NCI-H146 (cell line): ENCODE measurements around the gene WDR43.

Source experiments
- DNase-seq: peaks from one replicate; lab custom pipeline; 2025; lab: John Stamatoyannopoulos, UW

The WDR43 gene

GRCh38 chr2:28908172-28908571 lies 13.7 kb downstream of the WDR43 start:
- DNase-seq: no peak

DNA sequence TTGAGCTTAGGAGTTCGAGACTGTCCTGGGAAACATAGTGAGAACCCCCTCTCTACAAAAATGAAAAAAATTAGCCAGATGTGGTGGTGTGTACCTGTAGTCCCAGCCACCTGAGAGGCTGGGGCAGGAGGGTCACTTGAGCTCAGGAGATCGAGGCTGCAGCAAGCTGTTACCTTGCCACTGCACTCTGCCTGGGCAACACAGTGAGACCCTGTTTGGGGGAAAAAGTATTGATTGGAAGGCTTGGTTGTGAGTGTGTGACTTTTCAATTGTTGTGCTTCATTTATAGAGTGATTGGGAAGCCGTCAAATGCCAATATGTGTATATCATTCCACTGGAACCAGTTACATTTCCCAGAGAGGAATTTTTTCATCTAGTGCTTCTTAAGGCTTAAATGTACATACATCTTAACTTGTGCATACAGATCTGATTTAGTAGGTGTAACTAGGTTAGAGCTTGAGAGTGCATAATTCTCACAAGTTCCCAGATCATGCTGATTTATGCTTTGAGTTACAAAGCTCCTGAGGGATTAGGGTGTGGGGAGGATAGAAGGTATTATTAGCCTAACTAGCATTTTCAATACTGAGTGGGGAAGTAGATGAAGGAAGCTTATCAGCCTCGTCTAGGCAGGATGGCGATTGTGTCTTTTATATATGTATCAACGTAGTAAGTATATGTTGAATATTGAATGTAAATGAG lies 15.3 kb downstream of the WDR43 start:
- no peak for DNase-seq

DNA sequence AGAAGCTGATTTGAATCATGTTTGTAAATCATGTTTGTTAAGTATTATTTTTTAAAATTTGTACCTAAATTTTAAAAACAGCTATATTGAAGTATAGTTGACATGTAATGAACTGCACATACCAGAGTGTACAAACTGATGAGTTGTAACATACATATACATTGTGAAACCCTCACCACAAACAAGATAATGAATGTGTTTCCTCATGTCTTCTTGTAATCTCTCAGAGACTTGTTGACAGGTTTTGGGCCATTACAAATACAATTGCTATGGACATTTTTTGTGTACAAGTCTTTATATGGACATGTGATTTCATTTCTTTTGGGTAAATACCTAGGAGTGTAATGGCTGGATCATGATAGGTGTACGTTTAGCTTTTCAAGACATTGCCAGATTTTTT lies 21.5 kb downstream of the WDR43 start:
- DNase-seq: no peak

DNA sequence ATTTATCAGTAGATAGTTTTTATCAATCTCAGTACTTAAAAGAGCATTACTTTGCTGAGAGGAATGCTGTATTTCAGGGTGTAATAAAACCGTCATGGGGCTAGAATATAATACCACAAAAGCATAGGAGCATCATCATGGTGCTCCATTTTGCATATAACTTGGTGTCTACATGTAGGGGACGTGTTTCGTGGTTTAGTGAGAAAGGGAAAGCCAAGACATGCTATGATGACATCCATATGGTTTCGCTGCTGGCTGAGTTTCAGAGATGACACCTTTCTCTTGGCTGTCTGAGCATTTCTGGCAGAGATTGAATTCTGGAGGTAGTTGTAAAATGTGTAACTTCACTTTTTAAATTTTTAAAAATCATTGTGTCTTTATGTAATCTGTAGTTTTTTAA lies 32.4 kb downstream of the WDR43 start:
- no peak for DNase-seq

DNA sequence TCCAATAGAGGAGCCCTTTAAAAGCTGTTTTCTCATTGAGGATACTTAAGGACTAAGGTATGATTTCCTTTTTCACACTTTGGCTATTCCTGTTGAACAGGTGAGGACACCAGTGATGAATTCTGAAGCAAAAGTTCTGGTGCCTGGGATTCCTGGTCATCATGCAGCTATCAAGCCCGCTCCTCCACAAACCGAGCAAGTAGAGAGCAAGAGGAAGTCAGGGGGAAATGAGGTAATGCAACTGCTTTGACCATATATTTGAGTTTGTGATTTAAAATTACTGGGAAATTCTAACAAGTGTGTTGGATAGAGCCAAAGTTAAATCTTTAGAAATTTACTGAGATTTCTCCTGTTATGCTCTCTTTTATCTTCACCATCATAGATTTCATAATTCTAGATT lies 33.0 kb downstream of the WDR43 start:
- DNase-seq: no peak

DNA sequence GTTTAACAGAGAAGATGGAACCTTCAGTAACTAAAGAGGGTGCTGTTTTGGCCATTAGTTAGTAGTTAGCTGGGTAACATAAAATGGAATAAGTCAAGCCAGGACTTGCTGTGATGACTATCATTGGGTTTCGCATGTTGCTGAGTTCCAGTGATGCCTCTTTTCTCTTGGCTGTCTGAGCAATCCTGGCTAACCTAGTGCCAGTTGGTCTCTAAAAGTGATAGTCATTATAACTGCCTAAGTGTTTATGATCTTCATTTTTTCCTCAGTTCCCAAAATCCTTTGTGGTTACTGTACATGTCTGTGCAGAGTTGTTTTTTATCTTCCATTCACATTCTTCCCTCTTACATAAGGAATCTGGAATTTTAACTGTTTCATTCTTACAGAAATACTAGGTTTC lies 33.4 kb downstream of the WDR43 start:
- DNase-seq: no peak

DNA sequence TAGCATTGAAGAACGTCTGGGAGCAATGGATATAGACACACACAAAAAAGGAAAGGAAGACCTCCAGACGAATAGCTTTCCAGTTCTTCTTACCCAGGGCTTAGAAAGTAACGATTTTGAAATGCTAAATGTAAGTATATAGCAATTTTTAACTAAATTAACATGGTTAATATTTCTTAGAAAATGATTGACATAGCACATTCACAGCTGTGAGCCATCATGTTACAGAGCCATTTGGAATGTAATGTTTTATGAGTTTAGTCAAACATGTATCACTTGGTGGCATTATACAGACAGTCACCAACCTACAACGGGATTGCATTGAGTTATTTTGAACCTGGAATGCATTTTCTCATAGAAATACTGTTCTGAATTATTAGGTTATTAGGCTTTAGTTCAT lies 35.1 kb downstream of the WDR43 start:
- no peak for DNase-seq

DNA sequence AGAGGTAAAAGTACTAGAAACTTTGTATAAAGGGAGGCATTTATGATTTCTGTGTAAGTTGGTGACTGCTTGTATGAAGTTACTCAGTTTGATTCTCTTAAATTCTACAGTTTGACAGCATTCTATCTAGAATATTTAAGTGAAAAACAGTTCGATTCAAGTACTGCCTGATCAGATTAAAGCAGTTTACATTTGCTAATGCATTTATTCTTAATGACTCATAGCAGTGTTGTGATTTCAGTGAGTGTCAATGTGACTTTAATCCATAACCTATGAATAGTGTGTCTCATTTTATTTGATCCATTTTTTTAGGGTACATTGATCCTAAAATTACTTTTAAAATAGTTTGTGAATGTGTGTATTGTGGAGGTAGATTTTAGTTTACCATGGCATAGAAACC lies 35.7 kb downstream of the WDR43 start:
- DNase-seq: no peak

GRCh38 chr2:28934769-28935168 lies 40.3 kb downstream of the WDR43 start:
- no peak for DNase-seq

DNA sequence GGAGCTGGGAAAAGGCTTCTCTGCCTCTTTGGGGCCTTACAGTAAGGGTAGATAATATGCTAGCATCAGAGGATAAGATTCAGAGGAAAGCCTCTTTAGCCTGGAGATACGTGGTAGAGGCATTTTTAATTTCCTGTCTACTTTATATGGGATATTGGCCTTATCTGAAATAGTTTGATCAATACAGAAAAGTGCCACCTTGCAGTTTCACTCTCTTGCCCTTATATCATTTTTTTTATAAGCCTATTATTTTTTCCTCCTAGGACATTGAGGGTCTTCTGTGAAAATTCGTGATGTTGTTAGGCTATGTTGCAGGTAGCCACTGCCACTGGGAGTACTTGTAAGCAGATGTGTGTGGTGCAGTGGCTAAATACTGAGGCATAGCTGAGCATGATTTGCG lies 46.5 kb downstream of the WDR43 start:
- DNase-seq: no peak

GRCh38 chr2:28944535-28945248 lies 50.2 kb downstream of the WDR43 start:
- no peak for DNase-seq

DNA sequence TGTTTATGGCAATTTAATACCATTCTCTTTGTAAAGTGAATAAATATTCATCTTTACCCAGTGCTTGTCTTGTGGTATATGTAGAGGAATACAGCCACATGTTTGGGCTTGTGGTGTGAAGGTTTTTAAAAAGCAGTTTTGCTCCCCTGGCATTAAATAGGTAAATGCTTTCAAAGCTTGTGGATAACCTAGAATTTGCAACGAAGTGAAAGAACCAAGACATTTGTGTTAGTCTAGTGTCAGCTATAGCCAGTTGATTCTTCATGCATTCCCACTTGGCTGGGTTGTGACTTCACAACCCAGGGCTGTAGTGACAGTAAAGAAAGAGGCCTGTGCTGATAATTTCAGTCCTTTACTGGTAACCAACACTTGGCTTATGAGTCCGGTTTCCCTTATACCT lies 53.7 kb downstream of the WDR43 start:
- no peak for DNase-seq

DNA sequence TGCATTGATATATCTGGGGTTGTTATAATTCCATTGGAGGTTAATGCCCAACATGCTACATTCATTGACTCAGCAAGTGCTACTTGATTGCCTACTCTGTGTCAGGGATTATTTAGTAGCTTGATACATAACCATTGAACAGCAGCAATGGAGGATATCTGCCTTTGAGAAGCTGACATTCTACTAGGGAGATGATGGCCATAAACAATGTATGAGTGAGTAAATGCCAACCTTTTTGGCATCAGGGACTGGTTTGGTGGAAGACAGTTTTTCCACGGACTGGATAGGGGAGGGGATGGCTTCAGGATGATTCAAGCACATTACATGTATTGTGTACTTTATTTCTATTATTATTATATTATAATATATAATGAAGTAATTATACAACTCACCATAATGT lies 54.7 kb downstream of the WDR43 start:
- DNase-seq: no peak

- no peak for DNase-seq
Measured at GRCh38 chr2:28949617-28950305, 55.3 kb downstream of the WDR43 start.

- DNase-seq: no peak
Measured at GRCh38 chr2:28950941-28951630, 56.6 kb downstream of the WDR43 start.

DNA sequence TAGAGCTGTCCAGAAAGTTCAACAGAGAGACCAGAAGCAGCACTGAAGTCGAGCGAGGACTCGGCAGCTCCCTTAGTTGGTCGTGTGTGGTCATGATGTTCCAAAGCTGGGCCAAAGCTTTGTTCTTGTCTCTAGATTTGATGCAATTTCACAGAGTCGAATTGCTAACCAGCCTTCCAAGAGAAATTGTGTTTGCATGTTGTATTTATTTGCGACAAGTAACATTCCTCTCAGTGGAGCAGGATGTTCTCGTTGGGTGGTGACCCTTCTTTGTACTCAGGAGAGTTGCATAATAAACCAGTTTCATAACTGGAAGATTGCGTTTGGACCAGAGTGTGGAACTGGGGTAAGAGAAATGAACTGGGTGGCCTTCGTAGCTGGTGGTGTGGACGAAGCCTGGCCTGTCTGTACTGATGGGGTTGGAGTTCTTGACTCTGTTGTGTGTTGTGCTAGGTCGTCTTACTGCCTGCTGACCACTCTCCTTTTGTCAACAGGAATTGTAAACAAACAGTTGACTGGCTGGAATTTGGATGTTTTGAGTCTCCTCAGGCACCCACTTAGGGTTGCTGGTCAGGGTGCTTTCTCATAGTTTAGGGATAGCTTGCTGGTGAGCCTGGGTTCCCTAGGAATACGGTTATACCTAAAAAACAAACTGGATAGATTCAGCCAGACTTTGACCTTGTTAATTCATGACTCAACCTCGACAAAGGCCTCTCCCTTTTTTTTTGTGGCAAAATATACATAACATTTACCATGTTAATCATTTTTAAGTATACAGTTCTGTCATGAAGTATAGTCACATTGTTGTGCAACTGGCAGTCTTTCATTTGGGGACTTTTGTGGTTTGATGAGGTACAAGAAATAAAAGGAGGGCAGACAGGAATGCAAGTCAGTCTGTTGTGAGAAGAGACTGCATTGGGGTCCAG lies 57.7 kb downstream of the WDR43 start:
- DNase-seq: no peak

DNA sequence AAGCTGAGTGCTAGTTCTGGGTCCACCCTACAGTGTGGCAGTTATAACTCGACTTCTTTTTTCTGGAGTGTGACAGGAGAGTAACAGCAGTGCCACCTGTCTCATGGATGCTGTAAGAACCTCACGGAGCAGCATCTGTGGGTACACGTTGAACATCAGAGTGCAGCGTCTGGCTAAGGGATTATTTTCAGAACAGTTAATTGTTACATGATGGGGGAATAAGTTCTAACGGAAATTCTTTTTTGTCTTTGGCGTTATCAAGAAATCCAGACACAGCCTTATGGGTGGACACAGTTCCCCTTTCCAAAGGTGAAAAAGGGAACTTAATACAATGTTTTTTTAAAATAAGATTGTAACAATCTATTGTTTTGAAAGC lies 58.4 kb downstream of the WDR43 start:
- no peak for DNase-seq

DNA sequence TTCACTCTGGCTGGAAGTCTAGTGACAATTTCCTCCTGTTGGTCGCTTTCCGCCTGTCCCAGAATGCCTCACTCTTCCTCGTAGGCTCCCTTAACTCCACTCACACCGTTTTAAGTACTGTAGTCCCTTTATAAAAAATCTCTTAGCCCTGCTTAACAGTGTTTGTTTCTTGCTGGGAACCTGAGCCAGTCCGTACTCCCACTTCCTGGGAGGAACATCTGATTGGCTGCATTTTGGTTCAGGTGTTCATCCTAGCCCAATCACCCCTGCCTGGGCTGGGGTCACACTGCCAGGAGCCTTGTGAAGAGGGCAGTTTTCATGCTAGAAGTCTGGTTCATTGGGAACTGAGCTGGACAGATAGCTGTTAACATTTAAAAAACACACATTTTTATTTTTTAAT lies 61.0 kb downstream of the WDR43 start:
- no peak for DNase-seq

GRCh38 chr2:28956415-28956826 lies 62.0 kb downstream of the WDR43 start:
- no peak for DNase-seq

GRCh38 chr2:28956890-28957289 lies 62.4 kb downstream of the WDR43 start:
- DNase-seq: no peak

DNA sequence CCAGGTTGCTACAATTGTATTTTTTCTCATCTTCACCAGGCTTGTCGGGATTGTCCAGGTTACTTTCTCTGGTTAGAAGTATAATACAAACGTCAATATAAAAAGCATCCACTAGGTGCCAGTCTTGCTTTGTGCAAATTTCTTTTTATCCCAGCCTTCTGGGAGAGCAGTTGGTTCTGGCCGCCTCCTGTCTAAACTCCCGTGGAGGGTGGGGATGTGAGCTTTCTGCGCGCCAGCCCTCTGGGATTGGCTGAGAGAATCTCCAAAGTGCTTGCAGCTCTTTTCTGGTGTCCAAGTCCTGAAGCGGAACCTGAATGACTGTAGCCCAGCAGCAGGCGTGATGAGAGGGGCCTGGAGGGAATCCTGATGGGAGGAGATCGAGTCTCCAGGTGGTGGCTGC lies 64.2 kb downstream of the WDR43 start:
- DNase-seq: peak; percentile 68

DNA sequence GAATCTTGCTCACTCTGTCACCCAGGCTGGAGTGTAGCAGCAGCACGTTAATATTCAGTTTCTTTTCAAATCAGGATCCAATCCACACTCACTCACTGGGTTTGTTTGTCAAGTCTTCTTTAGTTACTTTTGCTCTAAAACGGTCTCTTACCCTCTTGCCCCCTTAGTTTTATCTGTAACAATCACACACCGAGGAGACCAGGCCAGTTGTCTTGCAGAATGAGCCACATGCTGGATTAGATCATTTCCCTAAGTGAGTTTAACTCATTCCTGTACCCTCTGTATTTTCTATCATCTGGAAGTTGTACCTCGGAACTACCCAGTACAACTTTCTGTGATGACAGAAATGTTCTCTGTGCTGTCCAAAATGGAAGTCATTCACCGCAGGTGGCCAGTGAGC lies 65.9 kb downstream of the WDR43 start:
- DNase-seq: no peak
